GM12801 (cell line): ENCODE measurements around the gene PAK1.

ENCODE experiments used
- CTCF ChIP-seq: IDR thresholded peaks from one replicate; pipeline ENCODE4 v1.5.1; 2011; ENCODE audit warnings: control low read depth; ENCODE audit not compliant: insufficient read length; ENCODE audit errors: extremely low read depth

The PAK1 gene

GRCh38 chr11:77473801-77474683 is at the start of gene PAK1:
PAK1 (minus strand) TSS chr11:77474094; CDS start chr11:77392520, 81,574 bp downstream.
- no peak for TF ChIP-seq CTCF

- no peak for TF ChIP-seq CTCF
Measured at GRCh38 chr11:77522215-77522614, 48.3 kb upstream of the PAK1 start.

DNA sequence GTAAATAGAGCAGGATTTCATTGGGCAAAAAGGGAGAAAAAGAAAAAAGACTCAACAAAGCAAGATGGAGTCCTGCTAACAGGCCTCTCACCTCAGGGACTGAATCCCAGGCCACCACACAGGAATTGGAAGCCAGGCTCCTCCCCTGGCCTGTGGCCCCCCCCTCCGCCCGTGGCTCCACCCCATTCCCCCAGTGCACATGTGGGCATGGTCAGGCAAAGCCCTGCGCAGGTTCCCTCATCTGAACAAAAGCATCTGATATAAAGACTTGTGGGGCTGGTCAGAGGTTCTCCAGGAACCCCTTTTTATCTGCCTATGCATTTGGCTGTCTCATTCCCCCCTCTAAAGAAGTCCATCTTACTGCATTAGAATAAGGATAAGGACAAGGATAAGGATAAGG is 46.0 kb upstream of the PAK1 start:
- no peak for TF ChIP-seq CTCF

- TF ChIP-seq CTCF: no peak
Measured at GRCh38 chr11:77518471-77518870, 44.6 kb upstream of the PAK1 start.

- TF ChIP-seq CTCF: no peak
Measured at GRCh38 chr11:77517753-77518152, 43.9 kb upstream of the PAK1 start.

DNA sequence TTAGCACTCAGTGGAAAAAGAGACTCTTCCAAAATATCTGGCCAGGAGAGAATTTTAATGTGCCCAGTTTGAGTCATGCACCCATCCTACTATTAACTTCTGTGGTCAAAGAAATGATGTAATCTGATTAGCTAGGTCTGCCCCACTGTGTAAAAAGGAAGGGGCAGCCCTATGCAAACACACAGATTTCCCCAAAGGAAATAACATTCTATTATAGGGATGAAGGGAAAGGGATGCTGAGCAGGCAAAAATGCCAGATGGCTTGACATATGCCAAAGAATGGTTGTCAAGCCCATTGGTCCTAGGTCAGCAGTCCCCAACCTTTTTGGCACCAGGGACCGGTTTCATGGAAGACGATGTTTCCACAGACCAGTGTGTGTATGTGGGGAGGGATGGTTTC is 43.3 kb upstream of the PAK1 start:
- no peak for TF ChIP-seq CTCF

GRCh38 chr11:77515483-77515882 is 41.6 kb upstream of the PAK1 start:
- TF ChIP-seq CTCF: no peak
